Measurements from ENCODE around the gene CYB5R4.

GRCh38 chr6:83904395-83904794, 44.9 kb downstream of the CYB5R4 start:
- no peak for TF ChIP-seq POLR2AphosphoS5 (IDR thresholded peaks at IDR 0.05)
- no peak for TF ChIP-seq CTCF (IDR thresholded peaks at IDR 0.05 in 8 of 11, conservative IDR thresholded peaks at IDR 0.05 in 3 of 11)
- TF ChIP-seq POLR2A (IDR thresholded peaks at IDR 0.05): no peak
